GM21825 (cell line): ENCODE results near the gene BEST2.
"Not testable (repeated sequence)": the region's sequence is repeated elsewhere in the genome, so short reads cannot be mapped to it uniquely, and the experiment has no call there.

Experiments used
- ATAC-seq: cut with Tn5 transposase; IDR thresholded peaks from one replicate; pipeline ENCODE4 v1.9.1; 2021; ENCODE audit warnings: mild to moderate bottlenecking, moderate library complexity; ENCODE audit not compliant: unreplicated experiment

The BEST2 gene

GRCh38 chr19:12751635-12752034 is at the start of gene BEST2:
Gene BEST2 (plus strand): TSS chr19:12751791. CDS start chr19:12752593, 802 bp downstream.
- no peak for ATAC-seq

GRCh38 chr19:12703046-12703445 is 48.5 kb upstream of the BEST2 start:
- ATAC-seq = no peak

DNA sequence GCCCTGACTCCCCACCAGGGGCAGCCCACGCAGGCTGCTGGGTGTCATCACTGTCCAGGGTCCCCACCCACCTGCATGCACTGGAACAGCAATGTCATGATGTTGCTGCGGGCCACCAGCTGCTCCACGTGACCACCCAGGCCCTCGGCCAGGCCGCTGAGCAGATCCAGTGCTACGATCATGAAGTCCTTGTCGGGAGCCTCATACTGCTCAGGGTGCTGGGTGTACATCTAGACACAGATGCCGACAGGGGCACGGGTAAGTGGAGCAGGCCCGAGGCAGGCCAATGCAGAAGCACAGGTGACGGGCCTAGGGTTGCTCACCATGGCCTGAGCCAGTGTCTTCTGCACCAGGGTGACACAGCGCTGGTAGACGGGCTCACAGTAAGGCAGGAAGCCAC is 46.4 kb upstream of the BEST2 start:
- no peak for ATAC-seq

DNA sequence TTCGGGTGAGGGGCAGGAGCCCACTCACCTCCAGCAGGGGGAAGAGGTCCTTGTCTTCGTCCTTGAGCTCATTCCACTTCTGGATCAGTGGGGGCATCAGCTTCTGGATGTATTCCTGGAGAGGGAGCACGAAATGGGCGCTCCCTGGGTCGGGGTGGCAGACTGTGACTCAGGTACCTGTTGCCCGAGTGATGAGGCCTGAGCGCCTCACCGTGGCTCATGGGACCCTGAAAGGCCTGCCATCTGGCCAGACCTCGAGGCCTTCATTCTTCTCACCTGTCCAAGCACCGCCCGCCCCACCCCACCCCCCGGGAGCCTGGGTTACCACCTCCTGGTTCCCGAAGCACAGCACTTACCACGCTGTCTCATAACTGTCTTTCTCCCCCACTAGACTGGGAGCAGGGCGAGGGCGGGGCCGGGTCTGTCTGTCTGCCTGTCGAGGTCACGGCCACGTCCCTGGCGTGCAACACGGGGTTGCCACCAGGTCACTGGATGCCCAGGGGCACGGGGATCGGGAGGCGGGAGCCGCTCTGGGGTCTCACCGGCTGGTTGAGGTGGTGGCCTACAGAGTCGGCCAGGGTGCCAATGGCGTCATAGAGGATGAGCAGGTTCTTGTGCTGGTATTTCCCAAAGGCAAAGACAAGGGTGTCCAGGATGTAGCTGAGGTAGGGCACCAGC is 45.8 kb upstream of the BEST2 start:
- no peak for ATAC-seq

DNA sequence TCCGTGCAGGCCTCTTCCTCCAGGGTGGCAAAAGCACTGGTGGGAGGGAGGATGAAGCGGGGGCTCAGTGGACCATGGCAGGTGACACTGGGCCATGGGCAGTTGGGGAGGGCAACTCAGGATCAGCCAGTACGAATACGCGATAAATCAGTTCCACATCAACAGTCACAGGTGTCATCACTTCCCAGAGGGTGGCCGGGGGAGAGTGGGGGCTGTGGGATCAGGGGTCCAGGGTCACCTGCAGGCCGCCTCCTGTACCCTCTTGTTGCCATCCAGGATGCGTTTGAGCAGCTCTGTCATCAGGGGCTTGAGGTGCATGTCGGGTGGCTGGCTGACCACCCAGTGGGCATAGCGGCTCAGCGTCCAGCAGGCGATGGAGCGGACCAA is 45.3 kb upstream of the BEST2 start:
- ATAC-seq = no peak

GRCh38 chr19:12708641-12709040 is 43.0 kb upstream of the BEST2 start:
- ATAC-seq = no peak

- ATAC-seq = no peak
Observed at GRCh38 chr19:12711187-12711586, 40.4 kb upstream of the BEST2 start.

DNA sequence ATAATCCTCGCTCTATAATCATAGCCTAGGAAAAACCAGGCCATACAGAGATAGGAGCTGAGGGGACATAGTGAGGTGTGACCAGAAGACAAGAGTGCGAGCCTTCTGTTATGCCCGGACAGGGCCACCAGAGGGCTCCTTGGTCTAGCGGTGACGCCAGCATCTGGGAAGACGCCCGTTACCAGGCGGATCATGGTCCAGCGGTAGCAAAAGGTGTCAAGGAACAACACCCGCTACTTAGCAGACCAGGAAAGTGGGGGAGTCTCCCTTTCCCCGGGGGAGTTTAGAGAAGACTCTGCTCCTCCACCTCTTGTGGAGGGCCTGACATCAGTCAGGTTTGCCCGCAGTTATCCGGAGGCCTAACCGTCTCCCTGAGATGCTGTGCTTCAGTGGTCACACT is 39.5 kb upstream of the BEST2 start:
- ATAC-seq = not testable (repeated sequence)

GRCh38 chr19:12713304-12713703 is 38.3 kb upstream of the BEST2 start:
- not testable (repeated sequence) for ATAC-seq

DNA sequence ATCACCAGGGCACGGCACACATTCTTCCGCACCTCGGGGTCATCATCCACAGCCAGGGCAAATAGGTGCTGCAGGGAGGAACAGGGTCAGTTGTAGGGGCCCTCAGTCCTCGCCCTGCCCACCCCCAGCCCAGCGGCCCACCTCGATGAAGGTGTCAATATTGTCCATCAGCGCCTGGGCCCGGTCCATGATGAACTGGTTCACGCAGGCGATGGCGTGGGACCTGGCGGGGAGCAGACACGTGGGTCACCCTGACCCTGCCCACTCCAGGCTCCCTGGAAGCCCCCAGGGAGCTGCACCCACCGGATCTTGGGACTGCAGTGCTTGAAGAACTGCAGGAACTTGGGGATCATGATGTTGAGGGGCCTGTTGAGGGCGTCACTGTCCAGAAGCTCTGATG is 36.5 kb upstream of the BEST2 start:
- no peak for ATAC-seq

- no peak for ATAC-seq
Observed at GRCh38 chr19:12715929-12716328, 35.7 kb upstream of the BEST2 start.

GRCh38 chr19:12720296-12720695 is 31.3 kb upstream of the BEST2 start:
- no peak for ATAC-seq

- no peak for ATAC-seq
Observed at GRCh38 chr19:12720851-12721655, 30.5 kb upstream of the BEST2 start.

DNA sequence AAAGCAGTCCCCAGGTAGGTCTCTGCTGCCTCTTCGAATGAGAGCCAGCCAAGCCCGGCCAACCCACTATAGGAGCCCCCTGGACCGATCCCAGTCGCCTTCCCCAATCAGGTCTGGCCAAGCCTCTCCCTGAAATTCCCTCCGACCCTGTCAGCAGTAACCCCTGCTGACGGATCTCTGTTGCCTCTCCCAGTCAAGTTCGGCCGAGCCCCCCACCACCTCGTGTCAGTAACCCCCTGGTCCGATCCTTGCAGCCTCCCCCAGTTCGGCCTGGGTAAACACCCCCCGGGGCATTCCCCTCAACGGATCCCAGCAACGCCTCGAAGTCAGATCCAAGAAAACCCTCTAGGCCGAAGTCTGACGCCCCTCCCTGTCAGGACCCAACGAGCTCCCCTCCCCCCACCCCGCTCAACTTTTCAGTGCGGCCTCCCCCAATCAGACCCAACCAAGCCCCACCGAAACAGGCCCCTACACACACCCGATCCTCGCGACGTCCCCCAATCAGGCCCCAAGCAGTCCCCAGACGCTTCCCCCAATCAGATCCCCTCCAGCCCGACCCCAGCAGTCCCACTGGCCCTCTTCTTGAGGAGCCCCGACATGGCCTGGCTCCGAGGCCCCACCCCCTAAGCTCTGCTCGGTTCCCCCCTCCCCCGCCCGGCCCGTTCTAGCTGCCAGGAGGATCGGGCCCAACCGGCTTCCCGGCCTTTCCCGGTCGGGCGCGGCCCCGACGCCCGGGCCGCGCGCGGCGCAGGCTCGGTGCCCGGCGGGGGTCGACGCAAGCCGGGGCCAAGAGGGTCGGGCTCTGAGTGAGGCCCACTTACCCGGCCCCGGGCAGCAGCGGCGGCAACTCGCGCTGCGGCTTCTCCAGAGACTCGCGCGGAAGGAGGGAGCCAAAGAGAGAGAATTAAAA is 29.7 kb upstream of the BEST2 start:
- no peak for ATAC-seq

GRCh38 chr19:12722566-12723380 is 28.8 kb upstream of the BEST2 start:
- peak; percentile 56 for ATAC-seq

DNA sequence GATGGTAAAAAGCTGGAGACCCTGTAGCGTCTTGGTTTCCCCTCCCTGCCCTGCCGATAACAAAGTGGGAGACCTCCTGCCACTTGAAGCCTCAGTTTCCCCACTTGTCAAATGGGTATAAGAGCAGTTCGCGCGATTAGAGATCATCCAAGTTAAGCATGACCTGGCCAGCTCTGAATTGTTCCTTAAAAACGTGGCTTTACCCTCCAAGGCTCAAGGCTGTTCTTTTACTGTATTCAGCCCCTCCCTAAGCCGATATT is 28.3 kb upstream of the BEST2 start:
- no peak for ATAC-seq

DNA sequence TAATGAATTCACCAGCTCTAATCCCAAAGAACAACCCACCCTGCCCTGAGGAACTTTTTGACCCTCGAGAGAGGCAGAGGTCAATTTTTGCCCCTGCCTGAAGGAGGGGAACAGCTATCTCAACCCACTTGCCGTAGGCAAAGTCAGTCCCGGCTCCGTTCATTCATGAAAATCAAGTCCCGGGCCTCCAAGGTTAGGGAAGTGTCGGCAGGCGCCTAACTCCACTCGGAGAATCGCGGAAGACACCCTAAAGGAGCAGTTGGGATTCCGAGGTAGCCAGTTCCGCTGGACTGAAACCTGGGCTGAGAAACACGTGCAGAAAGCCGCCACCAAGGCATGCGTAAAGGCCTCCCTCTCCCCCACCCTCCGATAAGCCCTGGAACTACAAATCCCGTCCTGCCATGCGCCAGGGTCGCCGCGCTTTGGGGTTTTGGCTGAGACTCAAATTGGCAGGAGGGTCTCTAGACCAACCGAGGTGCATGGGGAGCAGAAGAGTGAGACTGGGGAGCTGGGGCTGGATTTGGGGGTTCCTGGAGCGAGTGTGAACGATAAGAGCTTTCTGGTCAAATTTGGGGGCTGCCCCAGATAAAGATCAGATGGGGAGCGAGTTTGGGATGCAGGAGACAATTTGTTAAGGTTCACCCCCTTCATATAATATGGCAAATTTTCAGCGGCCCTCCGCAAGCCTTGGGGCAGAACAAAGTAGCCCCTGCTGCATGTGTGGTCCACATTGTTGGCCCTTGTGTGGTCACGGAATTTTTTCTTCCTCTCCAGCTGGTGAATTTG is 27.8 kb upstream of the BEST2 start, which contains the start of gene TNPO2:
TSS of gene TNPO2 (minus strand) at position 292 of the 786 bp plus-strand sequence. CDS start 2,955 bp downstream, outside the sequence.
- ATAC-seq = no peak

- not testable (repeated sequence) for ATAC-seq
Observed at GRCh38 chr19:12725612-12726011, 26.0 kb upstream of the BEST2 start.

- ATAC-seq = no peak
Observed at GRCh38 chr19:12726988-12727316, 24.6 kb upstream of the BEST2 start.
